Immature natural killer cell (primary cell): ENCODE measurements around the gene HSPB7. TPM values are rescaled to one million over a fixed set of nuclear protein-coding genes. Genes with fewer than 3 reads are reported as not detected.
A peak's percentile ranks its signal among the peaks of the same experiment; 100 is the strongest.
"Not testable (repeated sequence)": the region's sequence is repeated elsewhere in the genome, so short reads cannot be mapped to it uniquely, and the experiment has no call there.

ENCODE experiments used
- DNase-seq, 3 donors: peaks; one replicate each; pipeline ENCODE4 v3.0.0; 2022; ENCODE audit warnings: mixed read lengths in 1 of 3
- H3K27ac Mint-ChIP-seq, 6 donors: one replicate each; pipeline ENCODE4 v1.8.0; 2020; ENCODE audit warnings: mixed read lengths in 6 of 6, mild to moderate bottlenecking in 5 of 6, inconsistent platforms in 4 of 6, moderate library complexity in 3 of 6
- H3K27me3 Mint-ChIP-seq, 3 donors: one replicate each; pipeline ENCODE4 v1.8.0; 2020 to 2021; ENCODE audit warnings: low read depth in 3 of 3, mild to moderate bottlenecking in 3 of 3, mixed read lengths in 3 of 3, moderate library complexity in 3 of 3, inconsistent platforms in 1 of 3
- H3K36me3 Mint-ChIP-seq, 3 donors: one replicate each; pipeline ENCODE4 v1.8.0; 2020; ENCODE audit warnings: mixed read lengths in 3 of 3, inconsistent platforms in 2 of 3, mild to moderate bottlenecking in 2 of 3
- H3K4me1 Mint-ChIP-seq, 2 donors: one replicate each; pipeline ENCODE4 v1.8.0; 2020; ENCODE audit warnings: inconsistent platforms in 2 of 2, mild to moderate bottlenecking in 2 of 2, mixed read lengths in 2 of 2, moderate library complexity in 1 of 2
- H3K4me3 Mint-ChIP-seq, 5 donors: one replicate each; pipeline ENCODE4 v1.8.0; 2020; ENCODE audit warnings: mild to moderate bottlenecking in 5 of 5, mixed read lengths in 5 of 5, inconsistent platforms in 3 of 5, moderate library complexity in 3 of 5
- H3K9me3 Mint-ChIP-seq, 6 donors: one replicate each; pipeline ENCODE4 v1.8.0; 2020; ENCODE audit warnings: mild to moderate bottlenecking in 6 of 6, mixed read lengths in 6 of 6, inconsistent platforms in 4 of 6, moderate library complexity in 3 of 6
- polyA plus RNA-seq, 3 donors: library from polyadenylated mRNA; unstranded; fragments of 300-500 nt; fragmentation: Illumina TruSeq; gene quantifications; one replicate each; pipeline ENCODE4 v1.2.3, GENCODE V29; 2021

Gene HSPB7
- polyA plus RNA-seq, 3 donors from 2014 or later = not detected

- DNase-seq = no peak
- H3K27me3 Mint-ChIP-seq = peaks cover 0 to 2% (median 1%) of the 10 kb centered on the region in 3 donors
- H3K4me1 Mint-ChIP-seq = peaks cover 0 to 2% of the 10 kb centered on the region in 2 donors
- H3K27ac Mint-ChIP-seq = no peak overlapping the region
- no peaks in the 10 kb centered on the region for H3K9me3 Mint-ChIP-seq
- H3K36me3 Mint-ChIP-seq = no peaks in the 10 kb centered on the region
- no peak overlapping the region for H3K4me3 Mint-ChIP-seq
Measured at GRCh38 chr1:16023050-16023653, 5.3 kb upstream of the HSPB7 start.

DNA sequence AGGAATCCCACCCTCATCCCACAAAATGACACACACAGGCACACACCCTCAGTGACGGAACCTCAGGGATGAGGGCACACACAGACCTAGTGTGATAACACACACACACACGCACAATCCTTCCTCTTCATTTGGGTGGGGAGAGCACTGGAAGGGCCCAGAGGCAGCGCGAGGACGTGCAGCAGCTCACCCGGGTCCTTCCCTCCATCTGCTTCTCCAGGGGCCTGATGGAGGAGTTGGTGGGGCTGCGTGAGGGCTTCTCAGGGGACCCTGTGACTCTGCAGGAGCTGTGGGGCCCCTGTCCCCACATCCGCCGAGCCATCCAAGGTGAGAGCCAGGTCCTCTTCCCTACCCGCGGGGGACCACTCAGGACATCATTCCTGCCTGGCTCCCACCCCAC lies 4.5 kb upstream of the HSPB7 start:
- H3K36me3 Mint-ChIP-seq = no peaks in the 10 kb centered on the region
- no peak for DNase-seq
- H3K9me3 Mint-ChIP-seq = no peaks in the 10 kb centered on the region
- H3K4me3 Mint-ChIP-seq = no peak overlapping the region
- H3K27me3 Mint-ChIP-seq = peaks cover 0 to 2% (median 1%) of the 10 kb centered on the region in 3 donors
- no peak overlapping the region for H3K27ac Mint-ChIP-seq
- H3K4me1 Mint-ChIP-seq = no peaks in the 10 kb centered on the region

- no peaks in the 10 kb centered on the region for H3K4me1 Mint-ChIP-seq
- H3K36me3 Mint-ChIP-seq = no peaks in the 10 kb centered on the region
- H3K4me3 Mint-ChIP-seq = no peak within 1 kb of the TSS
- no peaks in the 10 kb centered on the region for H3K9me3 Mint-ChIP-seq
- H3K27ac Mint-ChIP-seq = no peak within 1 kb of the TSS
- H3K27me3 Mint-ChIP-seq = peaks cover 0 to 2% (median 1%) of the 10 kb centered on the region in 3 donors
- no peak for DNase-seq
Measured at GRCh38 chr1:16021681-16022080, 3.8 kb upstream of the HSPB7 start, which contains the start of gene CLCNKA. Gene CLCNKA, plus strand, starts transcription at chr1:16022036. Its CDS starts 584 bp downstream, at chr1:16022620.

- not testable (repeated sequence) for H3K9me3 Mint-ChIP-seq, H3K4me1 Mint-ChIP-seq, H3K27ac Mint-ChIP-seq, H3K36me3 Mint-ChIP-seq, H3K4me3 Mint-ChIP-seq, H3K27me3 Mint-ChIP-seq, DNase-seq
Measured at GRCh38 chr1:16020878-16021277, 3.0 kb upstream of the HSPB7 start.

- H3K9me3 Mint-ChIP-seq = no peaks in the 10 kb centered on the region
- no peak overlapping the region for H3K4me3 Mint-ChIP-seq
- H3K27me3 Mint-ChIP-seq = peaks cover 0 to 2% (median 1%) of the 10 kb centered on the region in 3 donors
- DNase-seq = no peak
- H3K4me1 Mint-ChIP-seq = no peaks in the 10 kb centered on the region
- no peaks in the 10 kb centered on the region for H3K36me3 Mint-ChIP-seq
- no peak overlapping the region for H3K27ac Mint-ChIP-seq
Measured at GRCh38 chr1:16020325-16020724, 2.5 kb upstream of the HSPB7 start.

- DNase-seq = no peak
- no peak overlapping the region for H3K27ac Mint-ChIP-seq
- no peak overlapping the region for H3K4me3 Mint-ChIP-seq
- H3K36me3 Mint-ChIP-seq = no peaks in the 10 kb centered on the region
- H3K4me1 Mint-ChIP-seq = no peaks in the 10 kb centered on the region
- H3K27me3 Mint-ChIP-seq = peaks cover 0 to 2% (median 1%) of the 10 kb centered on the region in 3 donors
- no peaks in the 10 kb centered on the region for H3K9me3 Mint-ChIP-seq
Measured at GRCh38 chr1:16019644-16020277, 1.9 kb upstream of the HSPB7 start.

- Mint-ChIP-seq H3K4me3 (no peak overlapping the region), H3K9me3 (no peaks in the 10 kb centered on the region), H3K36me3 (no peaks in the 10 kb centered on the region), H3K27ac (no peak overlapping the region), H3K27me3 (peaks cover 0 to 1% (median under 1%) of the 10 kb centered on the region in 3 donors), H3K4me1 (no peaks in the 10 kb centered on the region)
- DNase-seq = no peak
Measured at GRCh38 chr1:16018749-16019643, 1.2 kb upstream of the HSPB7 start.

DNA sequence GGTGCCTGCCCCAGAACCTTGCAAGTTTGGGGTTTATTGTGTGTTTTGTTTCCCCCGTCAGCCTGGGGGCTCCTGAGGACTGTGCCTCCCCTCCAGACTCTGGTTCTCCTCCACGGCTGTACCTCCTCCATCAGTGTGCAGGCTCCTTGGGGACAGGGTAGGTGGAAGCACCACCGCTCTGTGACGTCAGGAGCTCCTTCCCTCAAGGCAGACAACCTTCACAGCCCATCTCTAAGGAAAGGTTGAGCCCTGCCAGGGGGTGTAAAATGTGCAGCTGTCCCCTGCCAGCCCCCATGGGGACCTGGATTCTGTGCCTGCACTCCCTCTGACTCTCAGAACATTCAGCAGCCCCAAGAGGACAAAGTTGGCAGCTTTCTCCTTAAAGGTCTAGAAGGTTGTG lies 465 bp upstream of the HSPB7 start:
- Mint-ChIP-seq H3K4me1 (no peaks in the 10 kb centered on the region), H3K36me3 (no peaks in the 10 kb centered on the region), H3K4me3 (no peak overlapping the region), H3K27me3 (peaks cover 0 to 1% (median 0%) of the 10 kb centered on the region in 3 donors), H3K9me3 (no peaks in the 10 kb centered on the region), H3K27ac (no peak overlapping the region)
- DNase-seq = no peak

GRCh38 chr1:16017076-16017460 lies 775 bp downstream of the HSPB7 start:
- peaks cover 6% of the 10 kb centered on the region in 2 donors for H3K4me1 Mint-ChIP-seq
- no peaks in the 10 kb centered on the region for H3K36me3 Mint-ChIP-seq
- no peaks in the 10 kb centered on the region for H3K9me3 Mint-ChIP-seq
- H3K4me3 Mint-ChIP-seq = no peak overlapping the region
- H3K27ac Mint-ChIP-seq = no peak overlapping the region
- DNase-seq = no peak
- H3K27me3 Mint-ChIP-seq = peaks cover 0 to 1% (median 0%) of the 10 kb centered on the region in 3 donors

DNA sequence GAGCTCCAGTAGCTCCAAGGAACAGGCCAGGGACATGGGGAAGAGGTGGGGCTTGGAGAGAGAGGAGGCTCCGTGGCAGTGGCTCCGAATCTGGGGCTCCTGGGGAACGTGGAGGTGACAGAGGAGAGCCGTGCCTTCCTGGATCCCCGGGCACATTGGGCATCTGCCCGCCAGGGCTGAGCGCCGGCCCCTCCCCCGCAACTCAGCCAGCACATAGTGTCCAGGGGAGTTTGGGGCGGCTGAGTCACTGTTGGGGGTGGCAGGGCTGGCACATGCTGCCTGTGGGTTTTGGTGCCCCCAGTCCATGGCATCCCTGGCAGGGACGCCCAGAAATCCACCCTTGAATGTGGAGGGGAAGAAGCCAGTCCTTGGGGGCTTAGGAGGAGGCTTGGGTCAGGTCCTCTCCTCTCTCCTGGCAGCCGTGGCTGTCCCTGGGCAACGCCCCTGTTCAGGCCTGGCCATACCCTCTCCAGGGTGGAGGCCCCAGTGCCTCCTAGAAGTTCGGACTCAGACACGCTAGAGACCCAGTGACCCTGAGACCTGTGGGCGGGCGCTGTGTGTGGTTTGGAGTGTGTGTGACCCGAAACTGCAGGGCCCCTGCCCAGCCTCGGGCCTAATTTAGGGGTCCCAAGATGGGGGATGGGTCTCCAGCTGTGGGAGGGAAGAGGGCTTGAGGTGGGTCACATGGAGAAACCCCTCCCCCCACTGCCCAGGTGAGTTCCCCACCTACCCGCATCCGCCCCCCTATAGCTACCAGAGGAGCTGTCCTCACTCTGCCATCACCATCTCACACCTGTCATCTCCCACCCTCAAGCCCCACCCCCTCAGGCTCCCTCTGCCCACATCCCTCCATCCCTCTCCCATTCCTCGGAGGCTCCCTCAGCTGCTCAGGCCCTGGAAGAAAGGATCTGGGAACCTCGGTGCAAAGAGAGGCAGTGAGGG lies 1.6 kb downstream of the HSPB7 start:
- H3K27ac Mint-ChIP-seq = no peak overlapping the region
- peaks cover 0 to 2% (median 0%) of the 10 kb centered on the region in 3 donors for H3K27me3 Mint-ChIP-seq
- H3K9me3 Mint-ChIP-seq = no peaks in the 10 kb centered on the region
- no peak overlapping the region for H3K4me3 Mint-ChIP-seq
- peaks cover 7% of the 10 kb centered on the region in 2 donors for H3K4me1 Mint-ChIP-seq
- DNase-seq = no peak
- H3K36me3 Mint-ChIP-seq = no peaks in the 10 kb centered on the region

DNA sequence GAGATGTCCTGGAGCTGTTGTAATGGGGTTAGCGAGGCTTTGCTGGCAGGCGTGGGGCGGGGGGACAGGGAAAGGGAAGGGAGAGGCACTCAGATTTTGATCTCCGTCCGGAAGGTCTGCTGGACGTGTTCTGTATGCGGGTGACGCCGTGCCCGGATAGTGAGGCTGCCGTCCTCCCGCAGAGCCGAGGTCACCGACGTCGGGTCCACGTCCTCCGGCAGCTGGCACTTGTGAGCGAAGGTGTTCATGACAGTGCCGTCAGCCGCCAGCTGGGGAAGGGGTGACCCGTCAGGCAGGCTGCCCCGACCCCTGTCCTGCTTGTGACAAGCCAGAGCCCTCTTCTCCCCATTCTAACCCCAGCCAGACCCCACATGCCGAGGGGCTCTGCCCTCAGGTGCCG lies 2.4 kb downstream of the HSPB7 start:
- no peak overlapping the region for H3K27ac Mint-ChIP-seq
- peaks cover 7% of the 10 kb centered on the region in 2 donors for H3K4me1 Mint-ChIP-seq

DNA sequence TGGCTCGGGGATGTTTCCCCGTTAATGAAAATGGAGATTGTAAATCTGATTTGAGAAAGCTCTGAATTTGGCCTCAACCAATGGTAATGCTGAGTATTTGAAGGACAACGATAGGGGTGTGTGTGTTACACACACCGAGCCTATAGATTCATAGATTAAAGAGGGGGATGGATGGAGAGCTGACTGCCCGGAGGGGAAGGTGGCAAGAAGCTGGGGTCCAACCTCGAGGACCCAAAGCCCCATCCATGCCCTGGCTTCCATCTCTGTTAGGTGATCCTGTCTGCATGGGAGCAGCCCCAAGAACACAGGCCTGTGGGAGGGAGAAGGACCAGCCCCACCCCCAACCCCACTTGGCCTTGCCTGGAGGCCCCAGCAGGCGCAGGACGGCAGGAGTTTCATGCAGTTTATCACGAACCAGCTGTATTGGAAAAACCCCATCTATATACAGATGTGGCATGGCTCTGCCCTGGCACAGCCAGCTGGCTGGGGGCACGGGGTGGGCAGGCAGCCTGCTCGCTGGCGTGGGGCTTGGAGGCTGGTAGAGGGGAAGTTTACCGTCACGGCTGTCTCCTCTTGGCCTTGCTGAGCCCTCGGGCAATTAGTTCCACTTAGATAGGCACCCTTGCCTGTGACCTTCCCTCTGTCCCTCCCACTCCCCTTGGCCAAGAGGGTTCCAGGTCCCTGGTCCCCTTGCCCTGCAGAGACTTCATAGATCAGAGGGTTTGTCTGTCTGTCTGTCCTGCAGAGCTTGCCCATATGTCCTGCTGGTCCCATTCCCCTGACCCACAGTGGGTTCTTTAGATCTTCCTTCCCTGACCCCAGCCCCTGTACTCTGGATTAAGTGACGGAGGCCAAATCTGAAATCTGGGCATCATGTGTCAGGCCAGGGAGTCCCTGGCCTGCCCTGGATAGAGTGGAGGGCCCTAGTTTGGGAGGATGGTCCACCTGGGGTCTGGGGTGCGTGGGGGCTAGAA lies 3.0 kb downstream of the HSPB7 start:
- Mint-ChIP-seq H3K9me3 (no peaks in the 10 kb centered on the region), H3K27me3 (peaks cover 0 to 3% (median 0%) of the 10 kb centered on the region in 3 donors), H3K36me3 (no peaks in the 10 kb centered on the region), H3K27ac (no peak overlapping the region), H3K4me3 (peak overlapping the region in 2 of 5 donors; percentile 17 to 50), H3K4me1 (peaks cover 7% of the 10 kb centered on the region in 2 donors)
- no peak for DNase-seq

More for the DNA sequence above, 2.4 kb downstream of the HSPB7 start:
- H3K9me3 Mint-ChIP-seq = no peaks in the 10 kb centered on the region
- no peak for DNase-seq
- H3K27me3 Mint-ChIP-seq = peaks cover 0 to 3% (median 0%) of the 10 kb centered on the region in 3 donors
- H3K4me3 Mint-ChIP-seq = no peak overlapping the region
- no peaks in the 10 kb centered on the region for H3K36me3 Mint-ChIP-seq
